HCT116 (cell line): ENCODE measurements around the gene DTD2. TPM values are rescaled to one million over a fixed set of nuclear protein-coding genes. Genes with fewer than 3 reads are reported as not detected.

Experiments
- ATAC-seq: fragments of 200-7000 bp; cut with Tn5 transposase; 2 replicates; pipeline ENCODE4 v1.9.1; 2020; ENCODE audit warnings: mild to moderate bottlenecking, moderate library complexity
- BruUV-seq: library from RNA; stranded (reverse); fragments of 400-500 nt; replicated peaks from 2 replicates; lab custom pipeline; 2021; lab: Mats Ljungman, UMichigan
- CTCF ChIA-PET: fragments of 300-600 bp; sonication (Branson Sonifier 250); formaldehyde crosslinking; loops from one replicate; lab custom pipeline; 2021; ENCODE audit warnings: antibody characterized with exemption; lab: Charles Lee
- POLR2A ChIA-PET: fragments of 300-600, 350-600 bp; sonication (Branson Sonifier 250); formaldehyde crosslinking; loops from one replicate; lab custom pipeline; 2021; ENCODE audit warnings: antibody characterized with exemption; lab: Charles Lee
- RAD21 ChIA-PET, 2 experiments: fragments of 300-600 bp; sonication (Branson Sonifier 250); formaldehyde crosslinking; loops; one replicate each; lab custom pipeline; 2023; ENCODE audit warnings: low total read pairs in 2 of 2; ENCODE audit not compliant: uncharacterized antibody in 2 of 2, unreplicated experiment in 2 of 2, low non-redundant PET in 1 of 2; lab: Charles Lee
- DNase-seq: peaks from one replicate; pipeline ENCODE4 v3.0.0-alpha.2; 2010; ENCODE audit warnings: low read depth, low spot score
- H2AFZ ChIP-seq: fragments of 200-600 bp; shearing (Covaris generic), sonication (generic); 2 replicates; pipeline ENCODE4 v1.6.1; 2017; ENCODE audit warnings: low read depth, mixed run types, mixed read lengths, antibody characterized with exemption, low read length; ENCODE audit not compliant: poor library complexity, severe bottlenecking
- H3K27ac ChIP-seq: 2 replicates; pipeline ENCODE4 v1.5.1; 2012; ENCODE audit warnings: low read depth, low read length
- H3K27me3 ChIP-seq: fragments of 200-600 bp; sonication (generic); 2 replicates; pipeline ENCODE4 v1.6.1; 2016; ENCODE audit warnings: mixed run types, low read length, mixed read lengths; ENCODE audit not compliant: insufficient read depth
- H3K36me3 ChIP-seq, 2 experiments: fragments of 200-500 bp in 1 of 2; fragments of 200-600 bp in 1 of 2; sonication (Bioruptor generic) in 1 of 2; sonication (generic) in 1 of 2; 2 replicates each; pipeline versions ENCODE4 v1.5.1 to v1.6.1; 2014 to 2016; ENCODE audit warnings: low read length in 2 of 2, inconsistent platforms in 1 of 2, mixed read lengths in 1 of 2, mixed run types in 1 of 2; ENCODE audit not compliant: insufficient read depth in 2 of 2, control insufficient read depth in 1 of 2
- H3K4me1 ChIP-seq, 2 experiments: fragments of 200-600 bp in 1 of 2; sonication (generic) in 1 of 2; 2 replicates each; pipeline versions ENCODE4 v1.5.1 to v1.6.1; 2012 to 2017; ENCODE audit warnings: low read length in 2 of 2, inconsistent platforms in 1 of 2, mild to moderate bottlenecking in 1 of 2, mixed read lengths in 1 of 2, mixed run types in 1 of 2, moderate library complexity in 1 of 2; ENCODE audit not compliant: insufficient read depth in 2 of 2, control insufficient read depth in 1 of 2
- H3K4me2 ChIP-seq: fragments of 200-600 bp; sonication (generic); 2 replicates; pipeline ENCODE4 v1.6.1; 2017; ENCODE audit warnings: mixed run types, low read length, mixed read lengths
- H3K4me3 ChIP-seq, 2 experiments: fragments of 200-600 bp in 1 of 2; sonication (generic) in 1 of 2; replicated peaks in 1 of 2; 2 replicates each; pipeline ENCODE4 v1.5.1; 2011 to 2016; ENCODE audit warnings: low read length in 2 of 2, control low read depth in 1 of 2, low read depth in 1 of 2, mild to moderate bottlenecking in 1 of 2, mixed read lengths in 1 of 2, mixed run types in 1 of 2
- H3K79me2 ChIP-seq: fragments of 200-600 bp; sonication (generic); 2 replicates; pipeline ENCODE4 v1.6.1; 2017; ENCODE audit warnings: mild to moderate bottlenecking, mixed run types, low read length, moderate library complexity, mixed read lengths; ENCODE audit not compliant: insufficient read depth
- H3K9ac ChIP-seq: fragments of 200-600 bp; sonication (generic); 2 replicates; pipeline ENCODE4 v1.6.1; 2016; ENCODE audit warnings: low read length, mixed read lengths
- H3K9me2 ChIP-seq: fragments of 200-600 bp; sonication (generic), shearing (Covaris generic); 2 replicates; pipeline ENCODE4 v1.6.1; 2017; ENCODE audit warnings: mixed run types, mild to moderate bottlenecking, moderate library complexity; ENCODE audit not compliant: insufficient read depth
- H3K9me3 ChIP-seq, 2 experiments: fragments of 200-500 bp in 1 of 2; fragments of 200-600 bp in 1 of 2; sonication (Bioruptor generic) in 1 of 2; sonication (generic) in 1 of 2; 2 replicates each; pipeline ENCODE4 v1.6.1; 2014 to 2017; ENCODE audit warnings: low read length in 2 of 2, mixed read lengths in 2 of 2, inconsistent platforms in 1 of 2, low read depth in 1 of 2, mild to moderate bottlenecking in 1 of 2, mixed run types in 1 of 2, moderate library complexity in 1 of 2; ENCODE audit not compliant: control insufficient read depth in 1 of 2, insufficient read depth in 1 of 2
- H4K20me1 ChIP-seq: fragments of 200-600 bp; sonication (generic), shearing (Covaris generic); 2 replicates; pipeline ENCODE4 v1.6.1; 2017; ENCODE audit warnings: mixed run types, mild to moderate bottlenecking, moderate library complexity; ENCODE audit not compliant: insufficient read depth
- CEBPB ChIP-seq: IDR thresholded peaks from 2 replicates; pipeline ENCODE4 v1.6.1; 2012; ENCODE audit warnings: low read depth
- EGR1 ChIP-seq: IDR thresholded peaks from 2 replicates; pipeline ENCODE4 v1.6.1; 2012; ENCODE audit warnings: low read depth
- EZH2phosphoT487 ChIP-seq: fragments of 200-600 bp; IDR thresholded peaks from 2 replicates; pipeline ENCODE4 v1.6.1; 2018; ENCODE audit warnings: antibody characterized with exemption, borderline replicate concordance
- POLR2AphosphoS5 ChIP-seq: IDR thresholded peaks from 2 replicates; pipeline ENCODE4 v1.6.1; 2011; ENCODE audit warnings: mild to moderate bottlenecking, low read depth, low read length, moderate library complexity
- ZFX ChIP-seq: fragments of 450-650 bp; IDR thresholded peaks from 2 replicates; pipeline ENCODE4 v1.6.1; 2017
- intact Hi-C: fragments of 100-400 bp; cut with micrococcal nuclease; formaldehyde crosslinking; loops from 2 replicates; pipeline ENCODE4 v1.10.0; 2022
- total RNA-seq: library from RNA; stranded (reverse); gene quantifications from one replicate; pipeline ENCODE4 v1.2.1, GENCODE V29; 2021; ENCODE audit not compliant: unreplicated experiment
- TF ChIP-seq, protein P1 (sequence below): IDR thresholded peaks from 2 replicates; pipeline ENCODE4 v1.6.1; 2011; ENCODE audit warnings: mild to moderate bottlenecking, low read length, moderate library complexity; ENCODE audit not compliant: insufficient replicate concordance; ENCODE audit errors: extremely low read depth

DTD2 gene
- total RNA-seq, 1 experiment from 2014 or later = 24.6 TPM

DNA sequence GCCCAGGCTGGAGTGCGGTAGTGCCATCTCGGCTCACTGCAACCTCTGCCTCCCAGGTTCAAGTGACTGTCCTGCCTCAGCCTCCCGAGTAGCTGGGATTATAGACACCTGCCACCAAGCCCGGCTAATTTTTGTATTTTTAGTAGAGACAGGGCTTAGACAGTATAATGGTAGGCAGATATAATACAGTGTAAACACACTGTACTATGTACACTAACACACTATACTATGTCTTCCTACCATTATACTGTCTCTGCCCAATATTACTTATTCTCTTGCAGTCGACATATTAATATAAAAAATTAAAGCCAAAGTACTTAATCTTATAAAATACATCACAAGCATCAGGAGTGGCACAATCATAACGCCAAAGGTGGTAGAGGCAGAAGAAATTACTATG is 15.0 kb downstream of the DTD2 start:
- ChIA-PET RAD21 (no interaction called here), POLR2A (no interaction called here), CTCF (no interaction called here)
- Histone ChIP-seq H3K4me3 (no peak overlapping the region), H3K36me3 (no peaks in the 10 kb centered on the region), H3K9me2 (no peaks in the 10 kb centered on the region), H3K9ac (no peak overlapping the region), H3K27me3 (no peaks in the 10 kb centered on the region), H3K4me1 (peaks cover 11% of the 10 kb centered on the region in 2 experiments), H3K79me2 (no peaks in the 10 kb centered on the region), H2AFZ (no peak overlapping the region), H3K27ac (no peak overlapping the region; the same call in 1 of the 2 replicates), H3K4me2 (no peak overlapping the region), H3K9me3 (no peaks in the 10 kb centered on the region), H4K20me1 (no peaks in the 10 kb centered on the region)
- intact Hi-C loops = no loop called here
- no TSS peak for BruUV-seq
- no peak for ATAC-seq
- TF ChIP-seq ZFX (no peak), POLR2AphosphoS5 (no peak), CEBPB (no peak), EGR1 (no peak), EZH2phosphoT487 (no peak)
- TF ChIP-seq, protein P1, sequence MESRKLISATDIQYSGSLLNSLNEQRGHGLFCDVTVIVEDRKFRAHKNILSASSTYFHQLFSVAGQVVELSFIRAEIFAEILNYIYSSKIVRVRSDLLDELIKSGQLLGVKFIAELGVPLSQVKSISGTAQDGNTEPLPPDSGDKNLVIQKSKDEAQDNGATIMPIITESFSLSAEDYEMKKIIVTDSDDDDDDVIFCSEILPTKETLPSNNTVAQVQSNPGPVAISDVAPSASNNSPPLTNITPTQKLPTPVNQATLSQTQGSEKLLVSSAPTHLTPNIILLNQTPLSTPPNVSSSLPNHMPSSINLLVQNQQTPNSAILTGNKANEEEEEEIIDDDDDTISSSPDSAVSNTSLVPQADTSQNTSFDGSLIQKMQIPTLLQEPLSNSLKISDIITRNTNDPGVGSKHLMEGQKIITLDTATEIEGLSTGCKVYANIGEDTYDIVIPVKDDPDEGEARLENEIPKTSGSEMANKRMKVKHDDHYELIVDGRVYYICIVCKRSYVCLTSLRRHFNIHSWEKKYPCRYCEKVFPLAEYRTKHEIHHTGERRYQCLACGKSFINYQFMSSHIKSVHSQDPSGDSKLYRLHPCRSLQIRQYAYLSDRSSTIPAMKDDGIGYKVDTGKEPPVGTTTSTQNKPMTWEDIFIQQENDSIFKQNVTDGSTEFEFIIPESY = no peak
- no peak for DNase-seq
